WI38 (cell line): ENCODE results near the gene ZDHHC11.
"Not testable (repeated sequence)": the region's sequence is repeated elsewhere in the genome, so short reads cannot be mapped to it uniquely, and the experiment has no call there.

ENCODE experiments used
- H3K4me3 ChIP-seq: 2 replicates; pipeline ENCODE4 v1.5.1; 2011; ENCODE audit warnings: low read depth, mild to moderate bottlenecking, control low read depth, low read length
- TF ChIP-seq, protein P1 (sequence below): IDR thresholded peaks from 2 replicates; pipeline ENCODE4 v1.5.1; 2012; ENCODE audit warnings: low read depth, mild to moderate bottlenecking, control low read depth, low read length

The ZDHHC11 gene

DNA sequence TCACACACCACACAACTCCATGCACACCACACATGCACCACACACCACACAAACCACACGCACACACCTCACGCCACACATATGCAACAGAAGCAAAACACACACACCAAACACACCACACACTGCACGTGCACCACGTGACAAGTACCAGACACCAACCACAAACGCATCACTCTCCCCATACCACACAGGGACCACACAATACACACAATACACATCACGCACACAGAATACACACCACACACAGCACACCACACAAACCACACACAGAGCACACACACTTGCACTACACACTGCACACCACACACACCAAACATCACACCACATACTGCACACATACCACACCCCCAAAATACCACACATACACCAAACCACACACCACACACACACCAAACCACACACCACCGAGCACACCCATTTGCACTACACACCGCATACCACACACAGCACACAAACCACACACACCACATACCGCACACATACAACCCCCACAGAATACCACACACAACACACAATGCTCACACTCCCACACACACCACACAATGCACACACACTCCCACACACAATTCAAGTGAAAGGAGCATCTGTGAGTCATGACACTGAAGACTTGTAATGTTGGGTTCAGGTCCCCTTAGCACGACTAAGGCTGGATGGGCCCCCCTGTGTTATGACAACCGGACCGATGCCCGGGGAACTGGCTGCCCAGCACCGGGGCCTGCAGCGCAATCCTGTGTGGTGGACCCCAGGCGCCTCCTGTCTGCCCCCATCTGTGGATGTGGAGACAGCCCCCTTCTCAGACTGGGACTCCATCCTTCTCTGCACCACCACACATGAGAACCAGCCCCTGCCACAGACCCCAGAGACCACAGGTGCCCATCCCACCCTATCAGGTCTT, 6.0 kb upstream of the ZDHHC11 start:
- no peak overlapping the region for H3K4me3 ChIP-seq
- TF ChIP-seq, protein P1, sequence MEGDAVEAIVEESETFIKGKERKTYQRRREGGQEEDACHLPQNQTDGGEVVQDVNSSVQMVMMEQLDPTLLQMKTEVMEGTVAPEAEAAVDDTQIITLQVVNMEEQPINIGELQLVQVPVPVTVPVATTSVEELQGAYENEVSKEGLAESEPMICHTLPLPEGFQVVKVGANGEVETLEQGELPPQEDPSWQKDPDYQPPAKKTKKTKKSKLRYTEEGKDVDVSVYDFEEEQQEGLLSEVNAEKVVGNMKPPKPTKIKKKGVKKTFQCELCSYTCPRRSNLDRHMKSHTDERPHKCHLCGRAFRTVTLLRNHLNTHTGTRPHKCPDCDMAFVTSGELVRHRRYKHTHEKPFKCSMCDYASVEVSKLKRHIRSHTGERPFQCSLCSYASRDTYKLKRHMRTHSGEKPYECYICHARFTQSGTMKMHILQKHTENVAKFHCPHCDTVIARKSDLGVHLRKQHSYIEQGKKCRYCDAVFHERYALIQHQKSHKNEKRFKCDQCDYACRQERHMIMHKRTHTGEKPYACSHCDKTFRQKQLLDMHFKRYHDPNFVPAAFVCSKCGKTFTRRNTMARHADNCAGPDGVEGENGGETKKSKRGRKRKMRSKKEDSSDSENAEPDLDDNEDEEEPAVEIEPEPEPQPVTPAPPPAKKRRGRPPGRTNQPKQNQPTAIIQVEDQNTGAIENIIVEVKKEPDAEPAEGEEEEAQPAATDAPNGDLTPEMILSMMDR = no peak

GRCh38 chr5:855771-856530, 5.2 kb upstream of the ZDHHC11 start:
- no peak overlapping the region for H3K4me3 ChIP-seq
- TF ChIP-seq, protein P1 = no peak

DNA sequence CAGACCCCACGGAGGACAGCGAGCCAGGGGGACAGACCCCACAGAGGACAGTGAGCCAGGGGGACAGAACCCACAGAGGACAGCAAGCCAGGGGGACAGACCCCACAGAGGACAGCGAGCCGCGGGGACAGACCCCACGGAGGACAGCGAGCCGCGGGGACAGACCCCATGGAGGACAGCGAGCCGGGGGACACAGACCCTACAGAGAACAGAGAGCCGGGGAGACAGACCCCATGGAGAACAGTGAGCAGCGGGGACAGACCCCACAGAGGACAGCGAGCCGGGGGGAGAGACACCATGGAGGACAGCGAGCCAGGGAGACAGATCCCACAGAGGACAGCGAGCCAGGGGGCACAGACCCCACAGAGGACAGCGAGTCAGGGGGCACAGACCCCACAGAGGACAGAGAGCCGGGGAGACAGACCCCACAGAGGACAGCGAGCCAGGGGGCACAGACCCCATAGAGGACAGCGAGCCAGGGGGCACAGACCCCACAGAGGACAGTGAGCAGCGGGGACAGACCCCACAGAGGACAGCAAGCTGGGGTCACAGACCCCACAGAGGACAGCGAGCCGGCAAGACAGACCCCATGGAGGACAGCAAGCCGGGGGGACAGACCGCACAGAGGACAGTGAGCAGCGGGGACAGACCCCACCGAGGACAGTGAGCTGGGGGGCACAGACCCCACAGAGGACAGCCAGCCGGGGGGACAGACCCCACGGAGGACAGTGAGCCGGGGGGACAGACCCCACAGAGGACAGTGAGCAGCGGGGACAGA, 4.4 kb upstream of the ZDHHC11 start:
- TF ChIP-seq, protein P1 = no peak
- no peak overlapping the region for H3K4me3 ChIP-seq

- no peak overlapping the region for H3K4me3 ChIP-seq
- TF ChIP-seq, protein P1 = no peak
Measured at GRCh38 chr5:854217-854616, 3.4 kb upstream of the ZDHHC11 start.

DNA sequence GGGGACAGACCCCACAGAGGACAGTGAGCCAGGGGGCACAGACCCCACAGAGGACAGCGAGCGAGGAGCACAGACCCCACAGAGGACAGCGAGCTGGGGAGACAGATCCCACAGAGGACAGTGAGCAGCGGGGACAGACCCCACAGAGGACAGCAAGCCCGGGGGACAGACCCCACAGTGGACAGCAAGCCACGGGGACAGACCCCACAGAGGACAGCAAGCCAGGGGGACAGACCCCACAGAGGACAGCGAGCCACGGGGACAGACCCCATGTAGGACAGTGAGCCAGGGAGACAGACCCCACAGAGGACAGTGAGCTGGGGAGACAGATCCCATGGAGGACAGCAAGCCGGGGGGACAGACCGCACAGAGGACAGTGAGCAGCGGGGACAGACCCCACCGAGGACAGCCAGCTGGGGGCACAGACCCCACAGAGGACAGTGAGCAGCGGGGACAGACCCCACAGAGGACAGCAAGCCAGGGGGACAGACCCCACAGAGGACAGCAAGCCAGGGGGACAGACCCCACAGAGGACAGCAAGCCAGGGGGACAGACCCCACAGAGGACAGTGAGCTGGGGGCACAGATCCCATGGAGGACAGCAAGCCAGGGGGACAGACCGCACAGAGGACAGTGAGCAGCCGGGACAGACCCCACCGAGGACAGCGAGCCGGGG, 2.8 kb upstream of the ZDHHC11 start:
- H3K4me3 ChIP-seq = not testable (repeated sequence)

DNA sequence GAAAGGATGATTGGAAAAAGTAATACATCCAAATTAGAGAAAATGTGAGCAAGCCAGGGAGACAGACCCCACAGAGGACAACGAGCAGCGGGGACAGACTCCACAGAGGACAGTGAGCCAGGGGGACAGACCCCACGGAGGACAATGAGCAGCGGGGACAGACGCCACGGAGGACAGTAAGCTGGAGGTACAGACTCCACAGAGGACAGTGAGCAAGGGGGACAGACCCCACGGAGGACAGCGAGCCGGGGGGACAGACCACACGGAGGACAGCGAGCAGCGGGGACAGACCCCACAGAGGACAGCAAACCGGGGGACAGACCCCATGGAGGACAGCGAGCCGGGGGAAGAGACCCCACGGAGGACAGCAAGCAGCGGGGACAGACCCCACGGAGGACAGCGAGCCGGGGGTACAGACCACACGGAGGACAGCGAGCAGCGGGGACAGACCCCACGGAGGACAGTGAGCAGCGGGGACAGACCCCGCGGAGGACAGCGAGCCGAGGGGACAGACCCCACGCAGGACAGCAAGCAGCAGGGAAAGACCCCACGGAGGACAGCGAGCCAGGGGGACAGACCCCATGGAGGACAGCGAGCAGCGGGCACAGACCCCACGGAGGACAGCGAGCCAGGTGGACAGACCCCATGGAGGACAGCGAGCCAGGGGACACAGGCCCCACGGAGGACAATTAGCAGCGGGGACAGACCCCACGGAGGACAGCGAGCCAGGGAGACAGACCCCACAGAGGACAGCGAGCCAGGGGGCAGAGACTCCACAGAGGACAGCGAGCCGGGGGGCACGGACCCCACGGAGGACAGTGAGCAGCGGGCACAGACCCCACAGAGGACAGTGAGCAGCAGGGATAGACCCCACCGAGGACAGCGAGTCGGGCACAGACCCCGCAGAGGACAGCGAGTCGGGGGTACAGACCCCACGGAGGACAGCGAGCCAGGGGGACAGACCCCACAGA, 1.9 kb upstream of the ZDHHC11 start:
- TF ChIP-seq, protein P1 = no peak
- H3K4me3 ChIP-seq = no peak overlapping the region
